Astrocyte (in vitro differentiated cells and primary cell): ENCODE measurements around the gene MTCH2. TPM values are rescaled to one million over a fixed set of nuclear protein-coding genes. Genes with fewer than 3 reads are reported as not detected.
A peak's percentile ranks its signal among the peaks of the same experiment; 100 is the strongest.

ENCODE experiments used
- DNase-seq: peaks from one replicate; pipeline ENCODE4 v3.0.0-alpha.2; 2010; ENCODE audit warnings: low read depth
- FAIRE-seq: peaks from 2 replicates; lab custom pipeline; 2011; peaks lifted over from hg19 to GRCh38; lab: Jason Lieb, UNC
- H2AFZ ChIP-seq: 2 replicates; pipeline ENCODE4 v1.6.0; 2012; ENCODE audit warnings: low read depth, low read length, inconsistent platforms
- H3K27ac ChIP-seq: 2 replicates; pipeline ENCODE4 v1.5.1; 2011; ENCODE audit warnings: low read depth, low read length, inconsistent platforms
- H3K27me3 ChIP-seq: 2 replicates; pipeline ENCODE4 v1.6.0; 2011; ENCODE audit warnings: low read length, inconsistent platforms; ENCODE audit not compliant: insufficient read depth
- H3K36me3 ChIP-seq: 2 replicates; pipeline ENCODE4 v1.5.1; 2011; ENCODE audit warnings: low read length, inconsistent platforms; ENCODE audit not compliant: insufficient read depth
- H3K4me1 ChIP-seq: 2 replicates; pipeline ENCODE4 v1.5.1; 2011; ENCODE audit warnings: low read length, inconsistent platforms; ENCODE audit not compliant: insufficient read depth
- H3K4me2 ChIP-seq: 2 replicates; pipeline ENCODE4 v1.6.0; 2012; ENCODE audit warnings: low read length, inconsistent platforms
- H3K4me3 ChIP-seq: 2 replicates; pipeline ENCODE4 v1.5.1; 2011; ENCODE audit warnings: low read depth, mild to moderate bottlenecking, low read length, inconsistent platforms; ENCODE audit not compliant: insufficient read depth
- H3K79me2 ChIP-seq: 2 replicates; pipeline ENCODE4 v1.6.0; 2012; ENCODE audit warnings: mild to moderate bottlenecking, low read length, inconsistent platforms; ENCODE audit not compliant: insufficient read depth
- H3K9ac ChIP-seq: 2 replicates; pipeline ENCODE4 v1.6.0; 2012; ENCODE audit warnings: mild to moderate bottlenecking, low read length, inconsistent platforms
- H3K9me3 ChIP-seq: 2 replicates; pipeline ENCODE4 v1.5.1; 2012; ENCODE audit warnings: low read depth, mild to moderate bottlenecking, low read length, inconsistent platforms; ENCODE audit not compliant: insufficient read depth
- H4K20me1 ChIP-seq: 2 replicates; pipeline ENCODE4 v1.6.0; 2012; ENCODE audit warnings: low read length, inconsistent platforms; ENCODE audit not compliant: insufficient read depth
- H3K27ac Mint-ChIP-seq: one replicate; pipeline ENCODE4 v1.8.0; 2021; ENCODE audit warnings: mild to moderate bottlenecking, mixed read lengths; ENCODE audit not compliant: unreplicated experiment
- H3K27me3 Mint-ChIP-seq: one replicate; pipeline ENCODE4 v1.8.0; 2021; ENCODE audit warnings: low read depth, mixed read lengths; ENCODE audit not compliant: unreplicated experiment
- H3K36me3 Mint-ChIP-seq: one replicate; pipeline ENCODE4 v1.8.0; 2021; ENCODE audit warnings: low read depth, mixed read lengths; ENCODE audit not compliant: unreplicated experiment
- H3K4me1 Mint-ChIP-seq: one replicate; pipeline ENCODE4 v1.8.0; 2021; ENCODE audit warnings: low read depth, mixed read lengths; ENCODE audit not compliant: unreplicated experiment
- H3K4me3 Mint-ChIP-seq: one replicate; pipeline ENCODE4 v1.8.0; 2021; ENCODE audit warnings: mild to moderate bottlenecking, moderate library complexity, mixed read lengths; ENCODE audit not compliant: unreplicated experiment
- H3K9me3 Mint-ChIP-seq: one replicate; pipeline ENCODE4 v1.8.0; 2021; ENCODE audit warnings: mild to moderate bottlenecking, mixed read lengths; ENCODE audit not compliant: unreplicated experiment
- CTCF ChIP-seq: IDR thresholded peaks from 2 replicates; pipeline ENCODE4 v1.5.1; 2011; ENCODE audit warnings: low read depth, mild to moderate bottlenecking, inconsistent platforms, low read length, moderate library complexity; ENCODE audit not compliant: insufficient read depth
- EZH2 ChIP-seq: IDR thresholded peaks from 2 replicates; pipeline ENCODE4 v1.6.1; 2012; ENCODE audit warnings: mild to moderate bottlenecking, low read length, inconsistent platforms; ENCODE audit not compliant: insufficient read depth
- total RNA-seq: library from RNA; stranded (reverse); gene quantifications from 2 replicates; pipeline ENCODE4 v1.2.1, GENCODE V29; 2021

The MTCH2 gene
- total RNA-seq, 1 donor from 2014 or later, result 103 TPM

DNA sequence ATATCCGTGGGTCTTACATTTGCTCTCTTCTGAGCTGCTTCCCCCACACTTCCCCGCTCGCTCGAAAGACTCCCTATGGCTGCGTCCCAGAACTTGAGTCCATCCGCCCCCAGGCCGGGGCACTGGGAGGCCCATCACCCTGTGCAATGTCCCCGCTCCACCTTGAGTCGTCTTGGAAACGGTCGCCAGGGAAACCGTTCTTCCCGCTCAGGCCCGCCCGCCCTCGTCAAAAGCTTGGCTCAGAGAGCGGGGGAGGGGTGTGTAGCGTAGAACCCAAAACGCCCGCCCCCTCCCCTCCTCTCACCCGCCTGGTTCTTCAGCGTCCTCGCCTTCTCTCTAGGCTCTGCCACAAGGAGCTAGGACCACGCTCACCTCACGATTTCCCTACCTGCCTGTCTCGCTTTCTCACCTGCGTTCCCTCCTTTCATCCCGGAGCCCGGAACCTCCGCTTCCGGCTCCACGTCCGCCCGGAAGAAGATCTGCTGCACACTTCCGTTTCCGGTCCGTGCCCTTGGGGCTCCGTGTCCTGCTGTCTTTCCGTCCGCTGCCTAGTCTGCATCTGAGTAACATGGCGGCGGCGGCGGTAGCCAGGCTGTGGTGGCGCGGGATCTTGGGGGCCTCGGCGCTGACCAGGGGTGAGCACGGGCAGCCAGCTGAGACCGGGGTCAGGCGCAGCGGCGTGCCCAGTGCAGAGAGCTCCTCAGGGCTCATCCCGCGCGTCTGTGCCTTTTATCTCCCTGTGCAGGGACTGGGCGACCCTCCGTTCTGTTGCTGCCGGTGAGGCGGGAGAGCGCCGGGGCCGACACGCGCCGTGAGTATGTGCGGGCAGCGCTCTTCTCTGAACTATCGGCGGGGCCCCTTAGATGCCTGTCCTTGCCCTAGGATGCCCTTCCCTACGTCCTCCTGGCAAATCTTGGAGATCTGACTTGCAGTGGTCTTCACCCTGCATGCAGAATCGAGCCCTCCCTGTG lies 63.5 kb downstream of the MTCH2 start, which contains the start of the genes KBTBD4 and NDUFS3:
Gene KBTBD4, minus strand, starts transcription at position 447 of the 971 bp plus-strand sequence. Its CDS starts 19 bp downstream, at position 428.
Gene NDUFS3, plus strand, starts transcription at position 551 of the 971 bp plus-strand sequence. Its CDS starts 18 bp downstream, at position 569.
- no peaks in the 10 kb centered on the region for H3K27me3 ChIP-seq
- DNase-seq, result peak; percentile 89
- no peaks in the 10 kb centered on the region for H3K9me3 ChIP-seq
- H2AFZ ChIP-seq, result peak within 1 kb of the TSS; percentile 99
- peaks cover 8% of the 10 kb centered on the region for H4K20me1 ChIP-seq
- Mint-ChIP-seq H3K36me3 (peaks cover 21% of the 10 kb centered on the region), H3K27me3 (no peaks in the 10 kb centered on the region), H3K4me3 (peak within 1 kb of the TSS; percentile 99), H3K27ac (peak within 1 kb of the TSS; percentile 98), H3K4me1 (peaks cover 8% of the 10 kb centered on the region), H3K9me3 (no peaks in the 10 kb centered on the region)
- TF ChIP-seq EZH2 (no peak), CTCF (no peak)
- FAIRE-seq, result no peak
- peak within 1 kb of the TSS; percentile 92 for H3K27ac ChIP-seq
- peaks cover 22% of the 10 kb centered on the region for H3K36me3 ChIP-seq
- H3K9ac ChIP-seq, result peak within 1 kb of the TSS; percentile 94
- H3K4me2 ChIP-seq, result peak within 1 kb of the TSS; percentile 85
- H3K4me1 ChIP-seq, result peaks cover 14% of the 10 kb centered on the region
- H3K4me3 ChIP-seq, result peak within 1 kb of the TSS; percentile 96
- peaks cover 52% of the 10 kb centered on the region for H3K79me2 ChIP-seq

DNA sequence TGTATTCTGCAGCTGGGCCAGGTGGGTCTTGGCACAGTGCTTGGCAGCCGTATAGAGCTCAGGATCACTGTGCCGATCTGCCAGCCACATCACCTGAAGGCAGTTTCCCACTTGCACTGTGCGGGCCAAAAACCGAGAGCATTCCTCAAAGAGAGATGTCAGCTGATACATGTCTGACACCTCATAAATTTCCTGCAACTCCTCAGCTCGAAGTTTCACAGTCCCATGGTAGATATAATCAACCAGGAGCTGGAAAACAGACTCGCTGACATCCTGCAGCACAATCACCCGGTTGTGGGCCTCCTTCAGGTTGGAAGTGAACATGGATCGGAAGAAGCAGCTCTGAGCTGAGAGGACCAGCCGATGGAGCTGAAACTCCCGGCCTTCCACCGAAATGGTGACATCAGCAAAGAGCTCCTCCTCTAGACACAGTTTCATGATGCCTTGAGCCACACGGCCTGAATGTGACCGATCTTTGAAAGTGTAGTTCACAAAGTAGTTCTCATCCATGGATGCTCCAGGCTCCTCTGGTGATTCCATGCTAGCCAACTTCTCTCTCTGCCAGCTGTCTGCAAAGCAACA lies 64.8 kb downstream of the MTCH2 start:
- Histone ChIP-seq H3K4me1 (peaks cover 21% of the 10 kb centered on the region), H3K4me3 (peak overlapping the region; percentile 96), H4K20me1 (peaks cover 10% of the 10 kb centered on the region), H3K9ac (peak overlapping the region; percentile 94), H3K27ac (peak overlapping the region; percentile 92), H3K79me2 (peaks cover 64% of the 10 kb centered on the region), H3K27me3 (no peaks in the 10 kb centered on the region), H3K4me2 (peak overlapping the region; percentile 85), H3K36me3 (peaks cover 27% of the 10 kb centered on the region), H3K9me3 (no peaks in the 10 kb centered on the region), H2AFZ (no peak overlapping the region)
- FAIRE-seq (no peak), DNase-seq (no peak)
- Mint-ChIP-seq H3K4me1 (peaks cover 8% of the 10 kb centered on the region), H3K27ac (peak overlapping the region; percentile 38), H3K27me3 (no peaks in the 10 kb centered on the region), H3K36me3 (peaks cover 18% of the 10 kb centered on the region), H3K4me3 (peak overlapping the region; percentile 99), H3K9me3 (no peaks in the 10 kb centered on the region)
- no peak for TF ChIP-seq CTCF
- TF ChIP-seq EZH2, result no peak
